ENCODE results near the gene LRRK2.

- TF ChIP-seq SPI1 (IDR thresholded peaks at IDR 0.05; ENCODE audit: borderline replicate concordance, low read depth) (no peak), CTCF (IDR thresholded peaks at IDR 0.05; ENCODE audit: insufficient read depth, low read length) (no peak), REST (IDR thresholded peaks at IDR 0.05; ENCODE audit: insufficient replicate concordance, low read depth) (no peak), POLR2AphosphoS5 (IDR thresholded peaks at IDR 0.05; ENCODE audit: low read depth) (no peak), GABPA (IDR thresholded peaks at IDR 0.05; ENCODE audit: low read depth) (no peak)
Measured at GRCh38 chr12:40202095-40203059, 22.4 kb upstream of the LRRK2 start.

All from HL-60 (cell line).